ENCODE measurements around the gene FBXO8. TPM values are rescaled to one million over a fixed set of nuclear protein-coding genes. Genes with fewer than 3 reads are reported as not detected.

The FBXO8 gene
- total RNA-seq, 1 experiment from 2014 or later = 16.7 TPM

DNA sequence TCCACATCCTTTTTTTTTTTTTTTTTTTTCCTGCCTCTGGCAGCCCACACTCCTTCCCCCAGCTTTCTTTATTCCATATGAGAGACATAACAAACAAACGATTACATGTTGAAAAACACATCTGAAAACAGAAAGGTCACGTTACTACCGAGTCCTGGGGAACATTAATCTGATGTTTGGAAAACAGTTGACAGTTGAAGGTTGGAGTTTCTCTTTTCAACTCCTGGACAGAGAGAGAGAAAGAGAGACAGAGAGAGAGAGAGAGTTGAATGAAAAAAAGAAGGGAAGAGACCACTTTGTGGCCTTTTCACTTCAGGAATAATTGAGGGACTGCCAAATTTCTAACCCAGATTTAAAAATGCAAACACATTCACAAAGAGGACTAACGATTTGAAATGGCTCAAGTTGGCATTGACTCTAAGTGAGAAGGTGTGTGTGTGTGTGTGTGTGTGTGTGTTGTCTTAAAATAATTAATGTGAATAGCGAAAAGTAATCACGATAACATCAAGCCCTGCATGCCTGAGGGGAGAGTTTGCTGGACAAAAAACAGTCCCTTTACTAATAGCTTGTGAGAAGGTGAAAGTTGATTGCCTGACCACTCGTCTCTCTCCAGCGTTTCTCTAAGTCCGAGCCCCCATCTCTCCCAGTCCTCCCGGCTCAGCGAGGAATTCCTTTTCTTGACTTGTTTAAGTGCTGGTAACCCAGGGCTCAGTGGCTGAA lies 67.3 kb downstream of the FBXO8 start:
- DNase-seq = no peak
- Histone ChIP-seq H3K27ac (no peak overlapping the region), H2AFZ (no peak overlapping the region), H3K9me3 (ENCODE audit: insufficient read depth, low read depth) (no peaks in the 10 kb centered on the region), H3K4me1 (replicated peaks; ENCODE audit: insufficient read depth) (no peaks in the 10 kb centered on the region), H4K20me1 (ENCODE audit: insufficient read depth) (no peaks in the 10 kb centered on the region), H3K79me2 (ENCODE audit: low read depth) (no peaks in the 10 kb centered on the region), H3F3A (ENCODE audit: insufficient read depth, low read depth) (no peaks in the 10 kb centered on the region), H3K4me2 (no peak overlapping the region), H3K27me3 (ENCODE audit: insufficient read depth, low read depth) (no peaks in the 10 kb centered on the region), H3K9me2 (ENCODE audit: insufficient read depth) (no peaks in the 10 kb centered on the region), H3K36me3 (ENCODE audit: low read depth) (no peaks in the 10 kb centered on the region), H3K4me3 (no peak overlapping the region)
- ChIA-PET POLR2A (ENCODE audit: unreplicated experiment) (no interaction called here), CTCF (no interaction called here)
- intact Hi-C loops (cut with micrococcal nuclease; ENCODE audit: unreplicated experiment) = no loop called here
- TF ChIP-seq, protein P1, sequence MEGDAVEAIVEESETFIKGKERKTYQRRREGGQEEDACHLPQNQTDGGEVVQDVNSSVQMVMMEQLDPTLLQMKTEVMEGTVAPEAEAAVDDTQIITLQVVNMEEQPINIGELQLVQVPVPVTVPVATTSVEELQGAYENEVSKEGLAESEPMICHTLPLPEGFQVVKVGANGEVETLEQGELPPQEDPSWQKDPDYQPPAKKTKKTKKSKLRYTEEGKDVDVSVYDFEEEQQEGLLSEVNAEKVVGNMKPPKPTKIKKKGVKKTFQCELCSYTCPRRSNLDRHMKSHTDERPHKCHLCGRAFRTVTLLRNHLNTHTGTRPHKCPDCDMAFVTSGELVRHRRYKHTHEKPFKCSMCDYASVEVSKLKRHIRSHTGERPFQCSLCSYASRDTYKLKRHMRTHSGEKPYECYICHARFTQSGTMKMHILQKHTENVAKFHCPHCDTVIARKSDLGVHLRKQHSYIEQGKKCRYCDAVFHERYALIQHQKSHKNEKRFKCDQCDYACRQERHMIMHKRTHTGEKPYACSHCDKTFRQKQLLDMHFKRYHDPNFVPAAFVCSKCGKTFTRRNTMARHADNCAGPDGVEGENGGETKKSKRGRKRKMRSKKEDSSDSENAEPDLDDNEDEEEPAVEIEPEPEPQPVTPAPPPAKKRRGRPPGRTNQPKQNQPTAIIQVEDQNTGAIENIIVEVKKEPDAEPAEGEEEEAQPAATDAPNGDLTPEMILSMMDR (conservative IDR thresholded peaks at IDR 0.05) = no peak
- TF ChIP-seq EZH2 (IDR thresholded peaks at IDR 0.05; ENCODE audit: low read depth) = no peak
- BruUV-seq (replicated peaks) = no TSS peak

DNA sequence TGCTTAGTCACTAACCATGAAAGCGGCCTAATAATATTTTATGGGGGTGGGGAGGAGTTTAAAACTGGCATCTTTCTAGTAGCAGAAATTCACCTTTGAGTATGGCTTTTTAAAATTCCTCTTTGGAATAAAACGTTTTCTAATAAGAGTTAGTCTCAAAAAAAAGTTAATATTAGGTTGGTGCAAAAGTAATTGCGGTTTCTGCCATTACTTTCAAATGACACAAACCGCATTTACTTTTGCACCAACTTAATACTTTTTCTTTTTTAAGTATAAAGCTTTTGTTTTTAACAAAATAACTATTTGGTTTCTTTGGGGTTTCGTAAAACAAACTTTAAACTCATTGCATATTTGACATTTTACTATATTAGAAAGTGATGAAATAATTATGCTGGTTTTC lies 68.4 kb downstream of the FBXO8 start:
- DNase-seq = no peak
- Histone ChIP-seq H3K9me3 (ENCODE audit: insufficient read depth, low read depth) (no peaks in the 10 kb centered on the region), H3K4me3 (no peak overlapping the region), H3K27me3 (ENCODE audit: insufficient read depth, low read depth) (no peaks in the 10 kb centered on the region), H3F3A (ENCODE audit: insufficient read depth, low read depth) (no peaks in the 10 kb centered on the region), H3K27ac (no peak overlapping the region), H3K9me2 (ENCODE audit: insufficient read depth) (no peaks in the 10 kb centered on the region), H2AFZ (no peak overlapping the region), H3K4me1 (replicated peaks; ENCODE audit: insufficient read depth) (no peaks in the 10 kb centered on the region), H3K4me2 (no peak overlapping the region), H3K79me2 (ENCODE audit: low read depth) (no peaks in the 10 kb centered on the region), H3K36me3 (ENCODE audit: low read depth) (no peaks in the 10 kb centered on the region), H4K20me1 (ENCODE audit: insufficient read depth) (no peaks in the 10 kb centered on the region)
- intact Hi-C loops (cut with micrococcal nuclease; ENCODE audit: unreplicated experiment) = no loop called here
- no TSS peak for BruUV-seq (replicated peaks)
- CTCF ChIA-PET = no interaction called here
- TF ChIP-seq, protein P1 (conservative IDR thresholded peaks at IDR 0.05) = no peak
- TF ChIP-seq EZH2 (IDR thresholded peaks at IDR 0.05; ENCODE audit: low read depth) = no peak
- POLR2A ChIA-PET (ENCODE audit: unreplicated experiment) = no interaction called here

GRCh38 chr4:174214101-174214878 lies 69.2 kb downstream of the FBXO8 start:
- Histone ChIP-seq H3K27me3 (ENCODE audit: insufficient read depth, low read depth) (no peaks in the 10 kb centered on the region), H3K36me3 (ENCODE audit: low read depth) (no peaks in the 10 kb centered on the region), H3F3A (ENCODE audit: insufficient read depth, low read depth) (no peaks in the 10 kb centered on the region), H3K4me3 (no peak overlapping the region), H3K27ac (no peak overlapping the region), H2AFZ (no peak overlapping the region), H3K9me3 (ENCODE audit: insufficient read depth, low read depth) (no peaks in the 10 kb centered on the region), H3K9me2 (ENCODE audit: insufficient read depth) (no peaks in the 10 kb centered on the region), H3K4me2 (no peak overlapping the region), H3K79me2 (ENCODE audit: low read depth) (no peaks in the 10 kb centered on the region), H3K4me1 (replicated peaks; ENCODE audit: insufficient read depth) (no peaks in the 10 kb centered on the region), H4K20me1 (ENCODE audit: insufficient read depth) (no peaks in the 10 kb centered on the region)
- intact Hi-C loops (cut with micrococcal nuclease; ENCODE audit: unreplicated experiment) = no loop called here
- no TSS peak for BruUV-seq (replicated peaks)
- ChIA-PET CTCF (no interaction called here), POLR2A (ENCODE audit: unreplicated experiment) (no interaction called here)
- TF ChIP-seq EZH2 (IDR thresholded peaks at IDR 0.05; ENCODE audit: low read depth) = no peak
- TF ChIP-seq, protein P1 (conservative IDR thresholded peaks at IDR 0.05) = no peak
- no peak for DNase-seq
